ENCODE results near the gene ST3GAL2. TPM values are rescaled to one million over a fixed set of nuclear protein-coding genes. Genes with fewer than 3 reads are reported as not detected.

Gene ST3GAL2
- total and polyA plus RNA-seq, 8 donors, result 3.5 to 16.2 (median 4.6) TPM

GRCh38 chr16:70481929-70482536 is 43.1 kb upstream of the ST3GAL2 start:
- Histone ChIP-seq H3K4me3 (no peak overlapping the region), H3K27ac (no peak overlapping the region), H3K36me3 (peaks cover 0 to 25% (median 0%) of the 10 kb centered on the region in 3 donors), H3K4me1 (no peaks in the 10 kb centered on the region), H3K27me3 (no peaks in the 10 kb centered on the region), H3K9me3 (no peaks in the 10 kb centered on the region)
- ATAC-seq, result no peak
- FAIRE-seq, result no peak
- TF ChIP-seq CTCF (IDR thresholded peaks at IDR 0.05), result no peak
- 84 to 87% methylated on average over 7 of the region's 7 CpGs for WGBS, 2 donors
- intact Hi-C loops (cut with DNase I), result no loop called here
- DNase-seq, result no peak

DNA sequence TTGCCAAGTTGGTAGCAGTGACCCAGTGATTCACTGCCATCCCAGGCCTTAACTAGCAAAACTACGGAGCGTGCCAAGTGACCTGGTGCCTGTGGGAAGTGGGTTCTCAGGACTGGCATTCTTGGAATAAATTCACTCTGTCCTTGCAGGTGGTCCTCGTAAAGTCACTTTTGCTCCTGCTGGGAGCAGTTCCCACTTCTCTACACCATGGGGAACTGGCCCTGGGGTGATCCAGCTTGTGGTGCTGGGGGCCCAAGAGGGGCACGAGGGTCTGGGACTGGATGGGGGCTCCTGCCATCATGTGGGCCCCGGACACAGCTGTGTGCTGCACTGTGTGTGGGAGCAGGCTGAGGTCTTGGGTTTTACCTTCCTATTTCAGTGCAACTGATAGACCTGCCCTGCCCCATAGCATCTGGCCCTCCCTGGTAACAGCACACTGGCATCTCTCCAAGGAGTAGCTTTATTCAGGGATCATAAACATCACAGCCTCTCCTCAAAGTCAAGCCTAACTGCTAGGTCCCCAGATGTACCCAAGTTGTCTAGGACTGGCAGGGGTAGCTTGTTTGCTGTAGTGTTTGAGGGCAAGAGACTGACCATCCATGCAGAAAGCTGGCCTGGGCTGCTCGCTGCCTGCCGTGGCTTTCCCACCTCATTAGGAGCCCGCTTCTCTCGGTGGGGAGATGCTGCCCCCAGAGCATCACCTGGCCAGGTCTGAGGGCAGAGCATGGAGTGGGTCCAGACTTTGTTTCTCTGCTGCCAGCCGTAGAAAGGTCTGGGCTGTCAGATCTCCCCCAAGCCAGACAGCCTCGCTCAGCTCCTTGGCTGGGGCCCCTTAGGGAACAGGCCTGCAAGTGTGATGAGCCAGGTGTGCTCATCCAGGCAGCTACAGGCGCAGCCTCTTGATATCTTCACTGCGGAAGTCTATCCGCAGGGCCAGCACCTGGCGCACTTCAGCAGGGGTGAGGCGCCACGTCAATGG is 41.5 kb upstream of the ST3GAL2 start:
- 88 to 92% methylated on average over 17 of the region's 17 CpGs for WGBS, 2 donors
- H3K4me1 ChIP-seq, result peaks cover 0 to 3% (median 0%) of the 10 kb centered on the region in 3 donors
- ATAC-seq (peak in 2 of 4 donors; percentile 33 to 35), FAIRE-seq (no peak), DNase-seq (no peak)
- no peaks in the 10 kb centered on the region for H3K27me3 ChIP-seq
- no peaks in the 10 kb centered on the region for H3K9me3 ChIP-seq
- H3K4me3 ChIP-seq, result no peak overlapping the region
- no peak for TF ChIP-seq CTCF (IDR thresholded peaks at IDR 0.05)
- H3K27ac ChIP-seq, result no peak overlapping the region
- intact Hi-C loops (cut with DNase I), result no loop called here
- H3K36me3 ChIP-seq, result peaks cover 0 to 24% (median 3%) of the 10 kb centered on the region in 3 donors

GRCh38 chr16:70478912-70479341 is 40.0 kb upstream of the ST3GAL2 start:
- Histone ChIP-seq H3K27ac (no peak overlapping the region), H3K4me1 (peaks cover 0 to 3% (median 0%) of the 10 kb centered on the region in 3 donors), H3K36me3 (peaks cover 0 to 28% (median 6%) of the 10 kb centered on the region in 3 donors), H3K4me3 (no peak overlapping the region), H3K9me3 (no peaks in the 10 kb centered on the region), H3K27me3 (no peaks in the 10 kb centered on the region)
- peak in 1 of 6 donors; percentile 49 for DNase-seq
- 82 to 86% methylated on average over 10 of the region's 10 CpGs for WGBS, 2 donors
- FAIRE-seq, result no peak
- peak in 1 of 4 donors; percentile 3 for ATAC-seq
- intact Hi-C loops (cut with DNase I), result loop anchor here in 1 of 3 donors (10.0 kb wide), 1 partner anchor 84 kb away; no protein-coding TSS in a partner anchor
- TF ChIP-seq CTCF (IDR thresholded peaks at IDR 0.05), result no peak

DNA sequence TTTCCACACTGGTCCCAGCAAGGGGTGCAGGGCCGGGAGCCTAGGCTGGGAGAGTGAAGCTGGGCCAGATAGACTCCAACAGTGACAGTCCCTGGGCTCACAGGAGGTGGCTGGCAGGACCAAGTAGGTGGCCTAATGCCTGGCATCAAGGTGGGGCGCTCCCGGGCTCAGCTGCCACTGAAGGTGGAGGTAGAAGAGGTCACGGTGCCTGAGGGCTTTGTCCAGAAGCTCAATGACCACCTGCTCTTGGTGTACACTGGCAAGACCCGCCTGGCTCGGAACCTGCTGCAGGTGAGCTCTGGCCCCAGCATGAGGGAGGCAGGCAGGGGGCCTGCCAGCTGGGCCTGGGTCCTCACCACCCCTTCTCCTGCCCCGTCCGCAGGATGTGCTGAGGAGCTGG is 39.3 kb upstream of the ST3GAL2 start:
- 88 to 93% methylated on average over 8 of the region's 8 CpGs for whole genome bisulfite sequencing, 2 donors
- DNase-seq (peak in 1 of 6 donors; percentile 53), ATAC-seq (no peak), FAIRE-seq (no peak)
- no peak overlapping the region for H3K4me3 ChIP-seq
- H3K4me1 ChIP-seq, result peaks cover 0 to 3% (median 0%) of the 10 kb centered on the region in 3 donors
- H3K9me3 ChIP-seq, result no peaks in the 10 kb centered on the region
- no peaks in the 10 kb centered on the region for H3K27me3 ChIP-seq
- H3K27ac ChIP-seq, result no peak overlapping the region
- no peak for TF ChIP-seq CTCF (IDR thresholded peaks at IDR 0.05)
- intact Hi-C loops (cut with DNase I), result loop anchor here in 1 of 3 donors (10.0 kb wide), 1 partner anchor 83 kb away; no protein-coding TSS in a partner anchor
- H3K36me3 ChIP-seq, result peaks cover 0 to 23% (median 6%) of the 10 kb centered on the region in 3 donors
